SK-N-SH treated with all-trans-retinoic acid at 6 μM for 48 hours (cell line): ENCODE data around the gene PKP4.

ENCODE experiments used
- ARNTL ChIP-seq: fragments of 450-650 bp; formaldehyde crosslinking; IDR thresholded peaks from 2 replicates; pipeline ENCODE4 v1.5.0; 2020; ENCODE audit warnings: low read depth, mild to moderate bottlenecking, moderate library complexity, borderline replicate concordance
- ESRRG ChIP-seq: fragments of 250-450 bp; sonication (Bioruptor Pico); IDR thresholded peaks from 2 replicates; pipeline ENCODE4 v1.6.1; 2021; ENCODE audit warnings: mild to moderate bottlenecking
- PATZ1 ChIP-seq: fragments of 250-450 bp; sonication (Bioruptor Pico); IDR thresholded peaks from 2 replicates; pipeline ENCODE4 v1.8.0; 2020; ENCODE audit warnings: mild to moderate bottlenecking, moderate library complexity, borderline replicate concordance
- RARB ChIP-seq: fragments of 250-450 bp; sonication (Bioruptor Pico); IDR thresholded peaks from 2 replicates; pipeline ENCODE4 v1.8.0; 2021; ENCODE audit warnings: mild to moderate bottlenecking, moderate library complexity
- TCF4 ChIP-seq: fragments of 250-450 bp; sonication (Bioruptor Pico); IDR thresholded peaks from 2 replicates; pipeline ENCODE4 v1.8.0; 2021; ENCODE audit warnings: mild to moderate bottlenecking, moderate library complexity, borderline replicate concordance
- TF ChIP-seq, protein P1 (sequence below): fragments of 250-450 bp; sonication (Bioruptor Pico); IDR thresholded peaks from 2 replicates; pipeline ENCODE4 v1.5.1; 2021; ENCODE audit warnings: mild to moderate bottlenecking, moderate library complexity

- TF ChIP-seq, protein P1, sequence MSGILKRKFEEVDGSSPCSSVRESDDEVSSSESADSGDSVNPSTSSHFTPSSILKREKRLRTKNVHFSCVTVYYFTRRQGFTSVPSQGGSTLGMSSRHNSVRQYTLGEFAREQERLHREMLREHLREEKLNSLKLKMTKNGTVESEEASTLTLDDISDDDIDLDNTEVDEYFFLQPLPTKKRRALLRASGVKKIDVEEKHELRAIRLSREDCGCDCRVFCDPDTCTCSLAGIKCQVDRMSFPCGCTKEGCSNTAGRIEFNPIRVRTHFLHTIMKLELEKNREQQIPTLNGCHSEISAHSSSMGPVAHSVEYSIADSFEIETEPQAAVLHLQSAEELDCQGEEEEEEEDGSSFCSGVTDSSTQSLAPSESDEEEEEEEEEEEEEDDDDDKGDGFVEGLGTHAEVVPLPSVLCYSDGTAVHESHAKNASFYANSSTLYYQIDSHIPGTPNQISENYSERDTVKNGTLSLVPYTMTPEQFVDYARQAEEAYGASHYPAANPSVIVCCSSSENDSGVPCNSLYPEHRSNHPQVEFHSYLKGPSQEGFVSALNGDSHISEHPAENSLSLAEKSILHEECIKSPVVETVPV (CRISPR knock-in tag): no peak
- TF ChIP-seq TCF4 (CRISPR knock-in tag): no peak
- TF ChIP-seq ESRRG: no peak
- TF ChIP-seq PATZ1: no peak
- no peak for TF ChIP-seq ARNTL (CRISPR knock-in tag)
- TF ChIP-seq RARB: no peak
Measured at GRCh38 chr2:158603205-158603604, 146.5 kb downstream of the PKP4 start.
